Stimulated activated CD4-positive, alpha-beta T cell treated with anti-CD3 and anti-CD28 coated beads, TNF-alpha, amount 100 ng/mL, for 24 hours (primary cell): ENCODE results near the gene EHD3.

Experiments used
- DNase-seq, 3 experiments: peaks; one replicate each; pipeline ENCODE4 v3.0.0-alpha.2; 2020; ENCODE audit warnings: low read depth in 3 of 3

EHD3 gene

GRCh38 chr2:31235504-31235902 is 1.6 kb downstream of the EHD3 start:
- no peak for DNase-seq

- no peak for DNase-seq
These were observed 2.7 kb downstream of the EHD3 start for GRCh38 chr2:31236433-31237205.

DNA sequence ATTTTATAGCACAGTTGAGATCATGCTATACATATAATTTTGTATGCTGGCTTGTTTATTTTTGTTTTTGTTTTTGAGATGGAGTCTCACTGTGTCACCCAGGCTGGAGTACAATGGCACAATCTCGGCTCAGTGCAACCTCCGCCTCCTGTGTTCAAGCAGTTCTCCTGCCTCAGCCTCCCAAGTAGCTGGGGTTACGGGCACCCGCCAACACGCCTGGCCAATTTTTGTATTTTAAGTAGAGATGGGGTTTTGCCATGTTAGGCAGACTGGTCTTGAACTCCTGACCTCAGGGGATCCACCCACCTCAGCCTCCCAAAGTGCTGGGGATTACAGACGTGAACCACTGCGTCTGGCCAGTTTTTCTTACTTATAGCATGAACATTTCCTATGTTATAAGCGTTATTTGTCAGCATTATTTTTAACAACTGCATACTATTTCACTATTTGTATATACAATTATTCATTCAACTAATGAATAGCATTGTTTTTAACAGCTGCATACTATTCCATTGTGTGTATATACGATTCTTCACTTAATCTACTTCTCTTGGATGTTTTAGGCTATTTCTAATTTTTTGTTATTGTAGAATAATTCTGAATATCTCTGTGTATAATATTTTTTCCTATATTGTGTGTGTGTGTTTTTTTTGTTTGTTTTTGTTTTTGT is 3.5 kb downstream of the EHD3 start:
- DNase-seq: no peak

- no peak for DNase-seq
These were observed 4.4 kb downstream of the EHD3 start for GRCh38 chr2:31238126-31238905.

- no peak for DNase-seq
These were observed 5.1 kb downstream of the EHD3 start for GRCh38 chr2:31238906-31239592.

GRCh38 chr2:31239593-31240177 is 5.7 kb downstream of the EHD3 start:
- no peak for DNase-seq

DNA sequence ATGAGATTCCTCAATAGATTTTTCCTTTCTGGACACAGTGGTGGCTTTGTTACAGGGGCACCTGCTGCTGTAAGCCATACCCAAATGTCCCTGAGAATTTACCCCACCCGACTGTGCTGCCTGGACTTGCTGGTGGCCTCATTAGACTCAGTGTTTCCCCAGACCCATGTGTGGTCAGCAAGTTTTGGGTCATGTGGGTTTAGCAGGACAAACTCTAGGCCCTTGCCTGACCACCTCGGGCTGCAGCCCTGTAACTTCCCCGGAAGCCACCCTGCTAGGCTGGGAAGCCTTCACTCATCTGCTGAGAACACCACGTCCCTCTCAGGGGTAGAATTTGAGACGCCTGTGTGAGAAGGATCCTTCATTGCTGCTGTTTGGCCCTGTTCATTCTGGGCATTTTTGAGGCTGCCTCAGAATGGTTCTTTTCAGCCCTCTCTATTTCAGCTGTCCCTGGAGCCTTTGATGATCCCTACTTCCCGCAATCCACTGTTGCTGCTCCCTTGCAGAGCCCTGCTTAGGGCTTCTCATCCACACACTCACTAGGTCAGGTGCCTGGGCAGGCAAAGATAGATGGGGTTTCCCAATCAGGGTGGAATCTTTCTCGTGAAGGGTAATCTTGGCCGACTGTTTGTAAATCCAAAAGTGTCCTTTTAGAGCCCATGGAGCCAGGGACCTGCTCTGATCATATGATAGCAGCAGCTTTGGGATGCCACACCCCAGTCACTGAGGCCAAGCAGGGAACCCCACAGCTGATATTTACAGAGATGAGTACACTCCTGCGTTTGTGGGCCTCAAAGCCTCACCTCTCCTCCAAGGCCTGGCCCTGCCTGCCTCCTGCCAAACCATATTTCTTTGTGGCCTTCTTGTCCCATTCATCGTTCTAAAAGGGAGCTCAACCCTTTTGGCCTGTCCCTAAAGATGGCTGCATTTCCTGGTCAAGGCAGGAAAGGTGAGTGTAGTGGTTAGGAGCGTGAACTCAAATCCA is 6.7 kb downstream of the EHD3 start:
- no peak for DNase-seq

GRCh38 chr2:31241625-31242270 is 7.8 kb downstream of the EHD3 start:
- DNase-seq: no peak

GRCh38 chr2:31243053-31243452 is 9.1 kb downstream of the EHD3 start:
- DNase-seq: no peak

- DNase-seq: no peak
These were observed 10.1 kb downstream of the EHD3 start for GRCh38 chr2:31244101-31244500.

GRCh38 chr2:31246184-31246852 is 12.4 kb downstream of the EHD3 start:
- DNase-seq: no peak

DNA sequence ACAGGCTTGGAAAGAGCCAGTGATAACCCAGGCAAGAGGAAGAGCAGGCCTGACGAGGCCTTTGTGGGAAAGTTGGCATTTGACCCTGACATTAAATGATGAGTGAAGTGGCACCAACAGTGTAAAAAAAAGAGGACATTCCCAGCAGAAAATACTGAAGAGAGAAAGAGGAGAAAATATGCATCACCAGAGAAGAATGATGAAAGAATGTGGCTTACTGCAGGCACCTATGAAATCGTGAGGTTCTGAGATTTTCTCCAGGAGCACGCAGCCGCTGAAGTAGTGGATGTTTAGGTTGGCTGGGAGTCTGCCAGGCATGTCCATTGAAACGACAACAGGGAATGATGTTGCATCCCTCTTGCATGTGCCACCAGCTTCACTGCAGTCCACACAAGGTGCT is 13.8 kb downstream of the EHD3 start:
- DNase-seq: no peak

DNA sequence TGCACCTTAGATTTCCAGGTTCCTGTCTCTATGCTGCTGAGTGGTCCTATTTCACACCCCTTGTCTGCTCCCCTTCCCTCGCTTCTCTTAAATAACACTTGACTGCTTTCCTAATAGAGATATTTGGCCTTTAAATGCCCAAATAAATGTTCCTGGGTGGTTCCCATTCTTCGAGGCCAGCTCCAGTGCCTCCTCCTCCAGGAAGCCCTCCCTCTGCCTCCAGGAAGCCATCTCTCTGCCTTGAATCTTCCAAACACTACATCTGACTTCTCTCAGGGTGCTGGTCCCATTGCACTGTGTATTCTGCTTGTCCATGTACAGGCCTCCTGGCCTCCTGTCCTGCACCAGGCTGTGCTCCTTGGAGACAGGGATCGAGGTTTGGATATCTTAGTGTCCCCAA is 14.2 kb downstream of the EHD3 start:
- no peak for DNase-seq

DNA sequence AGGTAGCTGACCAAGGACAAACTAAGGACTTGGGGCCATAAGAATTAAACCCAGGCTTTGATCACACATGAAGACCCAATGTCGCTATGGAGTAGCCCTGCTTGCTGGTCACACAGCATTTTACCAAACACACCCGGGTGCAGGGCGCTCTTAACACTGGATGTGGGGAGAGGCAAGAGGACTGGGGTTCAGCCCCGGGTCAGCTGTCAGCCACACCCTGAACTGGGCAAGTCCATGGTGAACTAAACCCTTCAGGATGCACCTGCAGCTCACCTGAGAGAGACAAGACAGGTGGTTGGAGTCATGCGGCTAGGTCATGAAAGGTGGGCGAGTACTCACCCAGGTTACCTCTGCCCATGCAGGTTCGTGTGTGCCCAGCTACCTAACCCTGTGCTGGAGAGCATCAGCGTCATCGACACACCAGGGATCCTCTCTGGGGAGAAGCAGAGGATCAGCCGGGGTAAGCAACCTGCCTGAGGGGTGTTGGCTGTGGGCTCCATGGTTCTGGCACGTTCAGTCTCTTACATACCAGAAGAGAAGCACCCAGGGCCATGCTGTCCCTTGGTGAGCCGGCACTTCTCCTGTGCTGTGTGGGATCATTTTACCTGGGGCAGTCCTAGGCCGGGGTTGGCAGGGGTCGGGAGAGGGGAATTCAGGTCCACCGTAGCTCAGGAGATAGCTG is 15.2 kb downstream of the EHD3 start:
- DNase-seq: no peak

DNA sequence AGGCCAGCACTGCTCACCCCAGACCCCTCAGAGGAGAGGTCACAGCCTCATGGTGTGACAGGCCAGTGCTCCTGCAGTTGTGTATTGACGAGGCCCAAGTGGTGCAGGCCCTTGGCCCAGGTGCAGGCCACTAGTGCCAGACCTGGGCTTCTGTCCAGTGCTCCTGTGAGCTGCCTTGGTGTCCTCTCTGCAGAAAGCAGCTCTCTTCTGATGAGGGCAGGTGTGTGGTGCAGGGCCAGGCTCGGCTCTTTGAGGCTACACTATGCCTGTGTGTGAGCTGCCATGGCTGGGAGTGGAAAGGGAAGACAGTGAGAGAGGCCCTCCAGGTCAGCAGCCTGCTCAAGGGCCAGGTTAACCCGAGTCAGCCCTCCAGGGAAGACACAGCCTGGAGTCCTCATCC is 17.1 kb downstream of the EHD3 start:
- DNase-seq: no peak

- DNase-seq: no peak
These were observed 17.9 kb downstream of the EHD3 start for GRCh38 chr2:31251851-31252250.

DNA sequence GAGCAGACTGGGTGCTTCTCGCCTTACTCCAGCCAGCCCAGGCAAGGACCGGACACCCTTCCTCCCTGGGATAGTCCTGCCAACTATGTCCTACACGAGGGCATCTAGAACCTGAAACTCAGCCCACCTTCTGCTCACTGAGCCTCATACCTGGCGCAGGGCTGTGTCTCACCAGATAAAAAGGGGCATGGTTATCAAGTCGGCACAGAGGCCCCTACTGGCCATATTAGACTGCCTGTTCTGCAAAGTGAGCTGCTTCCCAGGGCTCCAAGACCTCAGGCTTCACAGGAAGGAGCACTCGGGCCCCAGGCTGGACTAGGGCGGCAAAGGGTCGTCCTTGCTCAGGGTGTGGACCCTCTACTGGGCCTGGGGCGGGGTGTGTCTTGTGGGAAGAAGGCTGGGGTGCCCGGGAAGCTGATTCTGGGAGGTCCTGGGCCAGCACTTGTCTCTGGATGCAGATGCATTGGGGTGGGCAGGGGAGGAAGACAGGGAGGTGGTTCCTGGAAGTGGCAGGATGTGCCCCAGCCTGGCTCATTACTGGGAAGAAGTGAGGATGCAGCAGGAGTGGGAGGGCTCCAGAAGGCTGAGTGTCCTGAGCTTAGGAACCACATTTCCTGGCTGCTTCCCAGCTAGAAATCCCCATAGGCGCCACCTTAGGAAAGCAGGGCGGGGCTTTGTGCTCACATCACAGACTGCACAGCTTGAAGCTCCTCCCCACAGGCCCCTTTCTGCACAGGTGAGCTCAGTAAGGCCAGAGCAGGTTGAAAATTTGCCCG is 19.6 kb downstream of the EHD3 start:
- no peak for DNase-seq
